Loucy (cell line): ENCODE data around the gene DOCK8.

Experiments used
- H2AFZ ChIP-seq: fragments of 200-600 bp; sonication (generic); 2 replicates; pipeline ENCODE4 v1.6.0; 2016; ENCODE audit warnings: antibody characterized with exemption, mild to moderate bottlenecking, low read length, moderate library complexity
- H3F3A ChIP-seq: fragments of 200-600 bp; 2 replicates; pipeline ENCODE4 v1.6.0; 2016; ENCODE audit warnings: antibody characterized with exemption, low read depth, mild to moderate bottlenecking
- H3K27me3 ChIP-seq: fragments of 200-600 bp; sonication (generic); 2 replicates; pipeline ENCODE4 v1.6.1; 2014; ENCODE audit warnings: low read length, mild to moderate bottlenecking; ENCODE audit not compliant: insufficient read depth, poor library complexity, severe bottlenecking
- H3K36me3 ChIP-seq: fragments of 200-600 bp; sonication (generic); 2 replicates; pipeline ENCODE4 v1.6.1; 2016; ENCODE audit warnings: low read length; ENCODE audit not compliant: insufficient read depth
- H3K4me1 ChIP-seq: fragments of 200-600 bp; sonication (generic); 2 replicates; pipeline ENCODE4 v1.5.1; 2014; ENCODE audit warnings: low read length, mild to moderate bottlenecking; ENCODE audit not compliant: insufficient read depth, poor library complexity, severe bottlenecking
- H3K4me2 ChIP-seq: fragments of 200-600 bp; sonication (generic); 2 replicates; pipeline ENCODE4 v1.6.0; 2014; ENCODE audit warnings: antibody characterized with exemption, low read length, low read depth, mild to moderate bottlenecking; ENCODE audit not compliant: poor library complexity, severe bottlenecking
- H3K4me3 ChIP-seq: fragments of 200-600 bp; sonication (generic); 2 replicates; pipeline ENCODE4 v1.5.1; 2014; ENCODE audit warnings: low read length, mild to moderate bottlenecking, mixed read lengths; ENCODE audit not compliant: poor library complexity, severe bottlenecking
- H3K79me2 ChIP-seq: fragments of 200-600 bp; sonication (generic); 2 replicates; pipeline ENCODE4 v1.6.1; 2014; ENCODE audit warnings: low read length; ENCODE audit not compliant: insufficient read depth
- H3K9ac ChIP-seq: fragments of 200-600 bp; sonication (generic); 2 replicates; pipeline ENCODE4 v1.6.0; 2014; ENCODE audit warnings: mild to moderate bottlenecking, low read depth, low read length, moderate library complexity; ENCODE audit not compliant: poor library complexity, severe bottlenecking
- H3K9me2 ChIP-seq: fragments of 200-600 bp; sonication (generic); replicated peaks from 2 replicates; pipeline ENCODE4 v1.6.1; 2016; ENCODE audit warnings: low read depth, low read length, mixed read lengths
- H3K9me3 ChIP-seq: fragments of 200-600 bp; sonication (generic); 2 replicates; pipeline ENCODE4 v1.6.1; 2014; ENCODE audit warnings: mild to moderate bottlenecking, antibody characterized with exemption, low read length, low read depth; ENCODE audit not compliant: insufficient read depth
- H4K20me1 ChIP-seq: fragments of 200-600 bp; sonication (generic); 2 replicates; pipeline ENCODE4 v1.6.0; 2014; ENCODE audit warnings: antibody characterized with exemption, low read length, mild to moderate bottlenecking; ENCODE audit not compliant: insufficient read depth, poor library complexity, severe bottlenecking
- EZH2phosphoT487 ChIP-seq: fragments of 200-600 bp; IDR thresholded peaks from 2 replicates; pipeline ENCODE4 v1.6.1; 2018; ENCODE audit warnings: antibody characterized with exemption, mild to moderate bottlenecking, moderate library complexity, borderline replicate concordance
- TF ChIP-seq, protein P1 (sequence below): fragments of 200-600 bp; sonication (generic); conservative IDR thresholded peaks from 2 replicates; pipeline ENCODE4 v1.5.1; 2014; ENCODE audit warnings: mild to moderate bottlenecking, antibody characterized with exemption, low read length

The DOCK8 gene

DNA sequence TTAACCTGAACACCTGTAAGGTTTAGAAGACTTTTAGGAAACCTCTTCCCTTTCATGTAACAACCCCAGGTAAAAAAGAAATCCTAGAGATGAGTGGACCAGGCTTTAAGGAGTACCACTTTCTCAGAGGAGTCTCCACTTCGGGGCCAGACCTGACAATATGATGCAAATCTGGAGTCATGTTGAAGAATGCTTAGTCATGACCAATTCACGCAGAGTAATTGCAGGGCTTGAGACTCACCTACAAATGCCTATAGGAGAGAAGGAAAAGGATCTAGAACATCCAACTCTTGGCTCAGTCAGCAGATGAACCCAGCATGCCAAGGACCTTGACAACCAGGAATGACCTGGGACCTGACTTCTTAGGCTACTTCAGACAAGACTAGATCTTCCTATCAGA lies 235.4 kb downstream of the DOCK8 start:
- Histone ChIP-seq H3K9me2 (no peaks in the 10 kb centered on the region), H4K20me1 (no peaks in the 10 kb centered on the region), H2AFZ (no peak overlapping the region), H3K4me2 (no peak overlapping the region), H3K9ac (no peak overlapping the region), H3K9me3 (no peaks in the 10 kb centered on the region), H3K36me3 (peaks cover 64% of the 10 kb centered on the region), H3K79me2 (no peaks in the 10 kb centered on the region), H3K4me3 (no peak overlapping the region), H3K4me1 (peaks cover 4% of the 10 kb centered on the region), H3K27me3 (no peaks in the 10 kb centered on the region), H3F3A (no peaks in the 10 kb centered on the region)
- TF ChIP-seq, protein P1, sequence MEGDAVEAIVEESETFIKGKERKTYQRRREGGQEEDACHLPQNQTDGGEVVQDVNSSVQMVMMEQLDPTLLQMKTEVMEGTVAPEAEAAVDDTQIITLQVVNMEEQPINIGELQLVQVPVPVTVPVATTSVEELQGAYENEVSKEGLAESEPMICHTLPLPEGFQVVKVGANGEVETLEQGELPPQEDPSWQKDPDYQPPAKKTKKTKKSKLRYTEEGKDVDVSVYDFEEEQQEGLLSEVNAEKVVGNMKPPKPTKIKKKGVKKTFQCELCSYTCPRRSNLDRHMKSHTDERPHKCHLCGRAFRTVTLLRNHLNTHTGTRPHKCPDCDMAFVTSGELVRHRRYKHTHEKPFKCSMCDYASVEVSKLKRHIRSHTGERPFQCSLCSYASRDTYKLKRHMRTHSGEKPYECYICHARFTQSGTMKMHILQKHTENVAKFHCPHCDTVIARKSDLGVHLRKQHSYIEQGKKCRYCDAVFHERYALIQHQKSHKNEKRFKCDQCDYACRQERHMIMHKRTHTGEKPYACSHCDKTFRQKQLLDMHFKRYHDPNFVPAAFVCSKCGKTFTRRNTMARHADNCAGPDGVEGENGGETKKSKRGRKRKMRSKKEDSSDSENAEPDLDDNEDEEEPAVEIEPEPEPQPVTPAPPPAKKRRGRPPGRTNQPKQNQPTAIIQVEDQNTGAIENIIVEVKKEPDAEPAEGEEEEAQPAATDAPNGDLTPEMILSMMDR = no peak
- no peak for TF ChIP-seq EZH2phosphoT487

DNA sequence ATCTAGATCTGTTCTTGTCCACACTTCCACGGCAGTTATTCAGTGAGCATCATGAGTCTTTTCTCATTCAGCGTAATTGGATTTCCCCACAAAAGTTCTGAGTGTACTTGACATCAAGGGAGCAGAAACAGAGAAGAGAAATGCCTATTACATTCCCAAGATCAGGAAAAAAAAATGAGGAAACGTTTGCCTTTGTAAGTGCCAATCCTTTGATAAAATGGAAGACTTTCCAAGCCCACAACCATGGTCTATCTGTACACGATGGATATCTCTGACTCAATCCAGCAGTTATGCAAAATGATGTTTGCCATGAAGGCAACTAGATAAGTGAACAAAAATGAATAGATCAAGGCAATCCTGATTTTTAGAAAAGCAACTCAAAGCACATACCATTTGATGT lies 235.9 kb downstream of the DOCK8 start:
- Histone ChIP-seq H3K4me1 (peaks cover 4% of the 10 kb centered on the region), H3K36me3 (peaks cover 62% of the 10 kb centered on the region), H3F3A (no peaks in the 10 kb centered on the region), H3K27me3 (no peaks in the 10 kb centered on the region), H3K9me2 (no peaks in the 10 kb centered on the region), H3K9me3 (no peaks in the 10 kb centered on the region), H3K9ac (no peak overlapping the region), H3K4me3 (no peak overlapping the region), H2AFZ (no peak overlapping the region), H4K20me1 (no peaks in the 10 kb centered on the region), H3K4me2 (no peak overlapping the region), H3K79me2 (no peaks in the 10 kb centered on the region)
- no peak for TF ChIP-seq EZH2phosphoT487
- TF ChIP-seq, protein P1 = no peak

DNA sequence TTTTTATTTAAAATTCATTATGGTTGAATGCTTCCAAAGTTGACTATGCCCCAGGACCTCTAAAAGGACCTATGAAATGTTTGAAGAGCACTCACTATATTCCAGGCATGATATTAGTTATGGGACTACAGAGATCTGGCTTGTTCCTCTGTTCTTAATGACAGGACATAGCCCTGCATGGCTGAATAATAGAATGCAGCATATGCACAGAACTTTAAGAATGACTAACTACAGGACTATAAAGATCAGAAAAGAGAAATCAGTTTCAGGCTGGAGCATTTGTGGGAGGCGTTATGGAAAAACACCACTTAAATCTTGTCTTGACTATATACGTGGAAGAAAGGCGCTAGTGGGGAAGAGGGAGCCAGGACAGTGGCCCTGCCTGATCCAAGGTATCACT lies 239.2 kb downstream of the DOCK8 start:
- no peak overlapping the region for H3K4me2 ChIP-seq
- H3K4me3 ChIP-seq = no peak overlapping the region
- TF ChIP-seq, protein P1 = no peak
- no peak for TF ChIP-seq EZH2phosphoT487
- no peak overlapping the region for H2AFZ ChIP-seq
- no peaks in the 10 kb centered on the region for H3K79me2 ChIP-seq
- H3K9ac ChIP-seq = no peak overlapping the region
- H3K9me2 ChIP-seq = no peaks in the 10 kb centered on the region
- no peaks in the 10 kb centered on the region for H4K20me1 ChIP-seq
- no peaks in the 10 kb centered on the region for H3K27me3 ChIP-seq
- H3K36me3 ChIP-seq = peaks cover 68% of the 10 kb centered on the region
- H3K4me1 ChIP-seq = no peaks in the 10 kb centered on the region
- H3K9me3 ChIP-seq = no peaks in the 10 kb centered on the region
- H3F3A ChIP-seq = no peaks in the 10 kb centered on the region
